GM12873 (cell line): ENCODE measurements around the gene EFCAB12.

Experiments used
- CTCF ChIP-seq: IDR thresholded peaks from 2 replicates; pipeline ENCODE4 v1.5.1; 2012; ENCODE audit warnings: low read depth, mild to moderate bottlenecking, moderate library complexity, low read length, control low read depth; ENCODE audit not compliant: insufficient read depth; ENCODE audit errors: missing control alignments

The EFCAB12 gene

DNA sequence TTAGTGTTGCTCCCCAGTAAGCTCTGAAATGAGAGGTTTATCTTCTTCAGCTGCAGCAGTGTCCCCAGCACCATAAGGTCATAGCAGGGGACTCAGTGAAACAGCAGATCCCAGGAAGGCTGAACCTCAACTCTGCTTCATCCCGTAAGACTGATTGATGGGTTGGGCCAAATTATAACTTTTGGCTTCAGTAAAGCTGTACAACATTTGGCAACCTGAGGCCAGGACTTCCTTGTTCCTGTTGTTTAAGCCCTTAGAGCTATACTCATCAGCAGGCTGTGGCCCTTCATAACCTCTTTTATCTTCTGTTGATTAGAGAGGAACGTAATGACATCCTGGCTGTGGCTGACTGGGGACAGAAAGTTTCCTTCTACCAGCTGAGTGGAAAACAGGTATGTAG lies 40.6 kb upstream of the EFCAB12 start:
- no peak for TF ChIP-seq CTCF

- no peak for TF ChIP-seq CTCF
These were observed 39.5 kb upstream of the EFCAB12 start for GRCh38 chr3:129467932-129468331.

GRCh38 chr3:129463716-129464115 lies 35.3 kb upstream of the EFCAB12 start:
- no peak for TF ChIP-seq CTCF

GRCh38 chr3:129463094-129463493 lies 34.7 kb upstream of the EFCAB12 start:
- TF ChIP-seq CTCF, result no peak

GRCh38 chr3:129462361-129462968 lies 34.0 kb upstream of the EFCAB12 start:
- no peak for TF ChIP-seq CTCF

DNA sequence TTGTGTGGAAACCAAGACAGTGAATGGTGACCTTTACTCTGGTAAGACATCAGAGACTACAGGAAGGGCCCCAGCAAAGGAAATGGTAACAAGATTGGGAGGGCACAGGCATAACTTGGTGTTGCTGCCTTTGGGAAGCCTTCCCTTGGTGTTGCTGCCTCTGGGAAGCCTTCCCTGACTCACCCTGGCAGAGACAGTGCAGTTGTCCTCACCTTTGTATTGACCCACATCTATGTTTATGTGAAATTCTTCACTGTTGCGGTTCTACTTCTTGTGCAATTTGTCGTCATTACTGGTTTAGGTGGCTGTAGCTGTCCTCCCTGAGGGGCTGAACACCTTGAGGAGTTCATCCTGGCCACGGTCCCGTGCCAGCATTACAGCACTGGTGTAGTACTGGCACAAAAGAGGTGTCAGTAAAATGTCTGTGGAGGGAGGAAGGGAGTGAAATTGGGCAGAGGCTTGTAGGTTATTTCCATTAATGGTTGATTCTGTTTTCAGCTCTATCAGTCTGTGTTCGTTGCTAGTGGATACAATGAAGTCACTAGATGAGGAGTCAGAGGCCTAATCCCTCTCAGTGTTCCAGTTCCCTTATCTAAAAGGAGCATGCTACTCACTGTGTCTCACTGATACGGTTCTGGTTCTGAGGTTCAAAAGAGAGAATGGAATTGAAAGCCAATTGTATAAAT lies 33.2 kb upstream of the EFCAB12 start:
- no peak for TF ChIP-seq CTCF

- TF ChIP-seq CTCF, result no peak
These were observed 32.6 kb upstream of the EFCAB12 start for GRCh38 chr3:129461022-129461421.
